RWPE1 (cell line): ENCODE measurements around the gene PLEKHJ1.
A peak's percentile ranks its signal among the peaks of the same experiment; 100 is the strongest.

Experiments
- CTCF ChIA-PET: fragments of 350-600 bp; sonication (Branson Sonifier 250); formaldehyde crosslinking; extraction: SDS; loops from one replicate; lab custom pipeline; 2021; lab: Yijun Ruan, JAX
- POLR2A ChIA-PET: fragments of 400-600 bp; formaldehyde crosslinking; extraction: SDS; loops from one replicate; lab custom pipeline; 2020; ENCODE audit warnings: antibody characterized with exemption; ENCODE audit not compliant: low non-redundant PET; lab: Yijun Ruan, JAX
- DNase-seq: peaks from one replicate; pipeline ENCODE4 v3.0.0; 2012; ENCODE audit warnings: low spot score
- H3K27ac ChIP-seq: fragments of 450-650 bp; 2 replicates; pipeline ENCODE4 v1.5.1; 2017
- TF ChIP-seq, protein P1 (sequence below): fragments of 450-650 bp; conservative IDR thresholded peaks from 2 replicates; pipeline ENCODE4 v1.5.1; 2017; ENCODE audit warnings: low read depth, mild to moderate bottlenecking

Gene PLEKHJ1

GRCh38 chr19:2216361-2217225 is 19.5 kb downstream of the PLEKHJ1 start:
- H3K27ac ChIP-seq = 0 out of 2 replicates have a peak overlapping the region, but pooled peaks have one; percentile 5
- no peak for DNase-seq
- POLR2A ChIA-PET = no interaction called here
- CTCF ChIA-PET = no interaction called here
- TF ChIP-seq, protein P1, sequence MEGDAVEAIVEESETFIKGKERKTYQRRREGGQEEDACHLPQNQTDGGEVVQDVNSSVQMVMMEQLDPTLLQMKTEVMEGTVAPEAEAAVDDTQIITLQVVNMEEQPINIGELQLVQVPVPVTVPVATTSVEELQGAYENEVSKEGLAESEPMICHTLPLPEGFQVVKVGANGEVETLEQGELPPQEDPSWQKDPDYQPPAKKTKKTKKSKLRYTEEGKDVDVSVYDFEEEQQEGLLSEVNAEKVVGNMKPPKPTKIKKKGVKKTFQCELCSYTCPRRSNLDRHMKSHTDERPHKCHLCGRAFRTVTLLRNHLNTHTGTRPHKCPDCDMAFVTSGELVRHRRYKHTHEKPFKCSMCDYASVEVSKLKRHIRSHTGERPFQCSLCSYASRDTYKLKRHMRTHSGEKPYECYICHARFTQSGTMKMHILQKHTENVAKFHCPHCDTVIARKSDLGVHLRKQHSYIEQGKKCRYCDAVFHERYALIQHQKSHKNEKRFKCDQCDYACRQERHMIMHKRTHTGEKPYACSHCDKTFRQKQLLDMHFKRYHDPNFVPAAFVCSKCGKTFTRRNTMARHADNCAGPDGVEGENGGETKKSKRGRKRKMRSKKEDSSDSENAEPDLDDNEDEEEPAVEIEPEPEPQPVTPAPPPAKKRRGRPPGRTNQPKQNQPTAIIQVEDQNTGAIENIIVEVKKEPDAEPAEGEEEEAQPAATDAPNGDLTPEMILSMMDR = no peak

- ChIA-PET CTCF (no interaction called here), POLR2A (no interaction called here)
- DNase-seq = no peak
- peak overlapping the region; percentile 37 for H3K27ac ChIP-seq
- TF ChIP-seq, protein P1 = no peak
Observed at GRCh38 chr19:2215281-2215751, 20.8 kb downstream of the PLEKHJ1 start.

DNA sequence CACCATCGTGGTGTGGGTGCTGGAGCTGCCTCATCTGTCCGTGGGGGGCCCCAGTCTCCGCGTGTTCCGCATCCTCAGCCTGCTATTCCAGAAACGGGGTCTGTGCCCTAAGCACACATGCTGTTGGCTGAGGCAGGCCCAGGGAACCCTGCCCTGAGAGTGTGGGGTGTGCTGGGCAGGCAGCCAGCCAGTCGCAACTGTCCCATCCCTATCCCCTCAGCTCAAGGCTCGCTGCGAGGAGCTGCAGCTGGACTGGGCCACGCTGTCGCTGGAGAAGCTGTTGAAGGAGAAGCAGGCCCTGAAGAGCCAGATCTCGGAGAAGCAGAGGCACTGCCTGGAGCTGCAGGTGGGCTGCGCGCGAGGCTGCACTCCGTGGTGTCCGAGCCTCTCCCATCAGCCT is 21.9 kb downstream of the PLEKHJ1 start:
- POLR2A ChIA-PET = no interaction called here
- H3K27ac ChIP-seq = peak overlapping the region; percentile 37
- TF ChIP-seq, protein P1 = no peak
- no peak for DNase-seq
- CTCF ChIA-PET = interaction anchor here (0.6 to 0.7 kb wide), 4 partner anchors 18 to 423 kb away, joined by 3 to 7 read pairs (median 4); no protein-coding TSS in a partner anchor

- TF ChIP-seq, protein P1 = no peak
- H3K27ac ChIP-seq = peak overlapping the region; percentile 37
- DNase-seq = no peak
- ChIA-PET POLR2A (interaction anchor here (0.6 kb wide), 1 partner anchor 820 kb away, joined by 3 read pairs; no protein-coding TSS in a partner anchor), CTCF (interaction anchor here (0.6 to 0.7 kb wide), 4 partner anchors 16 to 423 kb away, joined by 3 to 4 read pairs (median 4); no protein-coding TSS in a partner anchor)
Observed at GRCh38 chr19:2213799-2214198, 22.3 kb downstream of the PLEKHJ1 start.

DNA sequence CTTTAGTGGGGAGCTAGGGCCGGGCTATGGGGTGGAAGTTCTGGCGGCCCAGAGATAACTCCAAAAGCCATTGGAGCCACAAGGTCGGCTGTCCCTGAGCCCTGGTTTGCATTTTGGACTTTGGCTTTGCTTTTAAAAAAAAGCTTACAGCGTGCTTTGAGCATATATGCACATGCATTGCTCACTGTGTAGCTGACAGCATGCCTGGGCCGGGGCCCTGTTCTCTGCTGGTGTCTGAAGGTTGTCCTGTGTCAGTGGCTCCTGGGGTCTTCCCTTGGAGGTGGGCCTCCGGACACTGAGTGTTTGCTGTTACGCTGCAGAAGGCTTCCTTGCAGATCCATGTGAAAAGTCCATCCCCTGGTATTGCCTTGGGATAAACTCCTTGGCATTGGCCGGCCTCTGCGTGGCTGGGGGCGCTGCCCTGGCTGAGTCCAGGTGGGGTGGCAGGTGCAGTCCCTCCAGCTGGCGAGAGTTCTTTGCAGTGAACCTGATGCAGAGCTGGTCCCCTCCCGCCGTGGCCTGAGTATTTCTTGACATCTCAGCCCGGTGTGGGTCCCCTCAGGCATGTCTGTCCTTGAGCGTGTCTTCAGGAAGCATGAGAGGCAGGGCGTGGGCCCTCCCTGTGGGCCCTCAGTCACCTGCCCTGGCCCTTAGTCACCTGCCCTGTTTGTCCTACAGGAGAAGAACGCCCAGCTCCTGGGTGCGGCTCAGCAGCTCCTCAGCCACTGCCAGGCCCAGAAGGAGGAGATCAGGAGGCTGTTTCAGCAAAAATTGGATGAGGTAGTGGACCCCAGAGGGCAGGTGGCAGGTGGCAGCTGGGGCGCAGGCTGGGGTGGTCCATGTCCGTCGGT is 23.0 kb downstream of the PLEKHJ1 start:
- H3K27ac ChIP-seq = peak overlapping the region; percentile 37
- TF ChIP-seq, protein P1 = no peak
- POLR2A ChIA-PET = interaction anchor here (0.6 kb wide), 1 partner anchor 819 kb away, joined by 3 read pairs; no protein-coding TSS in a partner anchor
- no peak for DNase-seq
- CTCF ChIA-PET = interaction anchor here (0.5 to 0.7 kb wide), 2 partner anchors 16 to 284 kb away, joined by 3 to 4 read pairs; no protein-coding TSS in a partner anchor
